ENCODE measurements around the gene TBC1D8B. TPM values are rescaled to one million over a fixed set of nuclear protein-coding genes. Genes with fewer than 3 reads are reported as not detected.

TBC1D8B gene
- total RNA-seq, 1 donor from 2014 or later, result 7.4 TPM

DNA sequence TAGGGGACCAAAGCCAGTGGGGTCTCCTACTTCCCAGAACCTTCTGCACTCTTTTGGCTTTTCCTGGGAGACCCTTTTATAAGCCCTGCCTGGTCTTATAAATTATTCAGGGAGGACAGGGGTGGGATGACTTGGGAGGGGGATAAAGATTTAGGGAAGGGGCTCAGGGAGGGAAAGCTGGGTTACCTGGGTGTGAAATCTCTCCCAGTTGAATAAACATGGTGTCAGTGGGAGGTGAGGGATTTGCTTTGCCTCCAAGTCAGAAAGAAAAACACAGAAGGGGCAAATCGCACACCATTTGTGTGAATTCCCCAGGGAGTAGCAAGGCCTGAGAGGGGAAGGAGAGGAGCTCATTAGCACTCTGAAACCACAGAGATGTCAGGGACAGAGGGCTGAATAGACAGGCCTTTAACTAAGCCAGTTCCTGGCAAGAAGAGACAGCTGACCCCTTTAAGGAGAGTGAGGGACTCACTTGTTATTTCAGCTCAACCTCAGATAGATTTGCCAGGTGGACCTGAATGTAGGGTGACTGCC lies 100.9 kb downstream of the TBC1D8B start, which contains the start of gene RIPPLY1:
RIPPLY1 (minus strand) TSS at position 51 of the 534 bp plus-strand sequence. CDS start 54 bp downstream, outside the sequence.
- DNase-seq (no peak), ATAC-seq (no peak)
- Histone ChIP-seq H3K27ac (no peak within 1 kb of the TSS), H3K4me1 (no peaks in the 10 kb centered on the region), H3K36me3 (no peaks in the 10 kb centered on the region), H3K4me3 (no peak within 1 kb of the TSS), H3K27me3 (ENCODE audit: low read depth) (no peaks in the 10 kb centered on the region), H3K9me3 (no peaks in the 10 kb centered on the region)
- intact Hi-C loops (cut with DNase I), result no loop called here
- no peak for TF ChIP-seq CTCF (IDR thresholded peaks at IDR 0.05)

DNA sequence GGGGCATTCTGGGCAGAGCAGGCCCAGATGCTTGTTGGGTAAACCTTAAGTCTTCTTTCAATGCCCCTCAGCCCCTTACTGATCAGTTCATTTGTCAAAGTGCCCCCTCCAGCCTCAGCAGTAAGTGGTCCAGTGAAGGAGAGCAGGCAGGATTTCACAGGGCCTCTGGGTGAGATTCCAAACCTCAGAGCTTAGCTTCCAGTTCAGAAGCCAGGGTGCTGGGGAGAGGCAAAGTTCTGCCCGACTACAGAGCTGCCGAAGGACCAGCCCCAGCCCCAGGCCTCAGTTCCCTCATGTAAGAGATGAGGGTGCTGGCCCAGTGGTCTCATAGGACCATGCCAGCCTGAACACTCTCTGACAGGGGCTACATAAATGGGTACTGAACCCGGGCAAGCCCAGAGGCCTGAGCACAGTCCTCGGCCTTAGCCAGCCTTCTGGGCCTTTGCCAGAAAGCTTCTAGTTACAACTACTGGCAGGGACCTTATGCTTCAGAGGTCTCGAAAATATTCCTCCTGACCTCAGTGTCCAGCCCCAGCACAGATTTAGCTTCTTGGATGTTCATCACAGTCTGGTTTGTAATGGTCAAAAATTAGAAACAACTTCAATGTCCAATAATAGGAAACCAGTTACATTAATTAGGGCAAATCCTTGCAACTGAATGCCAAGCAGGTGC lies 101.5 kb downstream of the TBC1D8B start:
- Histone ChIP-seq H3K4me1 (no peaks in the 10 kb centered on the region), H3K27me3 (ENCODE audit: low read depth) (no peaks in the 10 kb centered on the region), H3K9me3 (no peaks in the 10 kb centered on the region), H3K36me3 (no peaks in the 10 kb centered on the region), H3K4me3 (no peak overlapping the region), H3K27ac (no peak overlapping the region)
- no peak for TF ChIP-seq CTCF (IDR thresholded peaks at IDR 0.05)
- intact Hi-C loops (cut with DNase I), result no loop called here
- ATAC-seq (no peak), DNase-seq (no peak)

DNA sequence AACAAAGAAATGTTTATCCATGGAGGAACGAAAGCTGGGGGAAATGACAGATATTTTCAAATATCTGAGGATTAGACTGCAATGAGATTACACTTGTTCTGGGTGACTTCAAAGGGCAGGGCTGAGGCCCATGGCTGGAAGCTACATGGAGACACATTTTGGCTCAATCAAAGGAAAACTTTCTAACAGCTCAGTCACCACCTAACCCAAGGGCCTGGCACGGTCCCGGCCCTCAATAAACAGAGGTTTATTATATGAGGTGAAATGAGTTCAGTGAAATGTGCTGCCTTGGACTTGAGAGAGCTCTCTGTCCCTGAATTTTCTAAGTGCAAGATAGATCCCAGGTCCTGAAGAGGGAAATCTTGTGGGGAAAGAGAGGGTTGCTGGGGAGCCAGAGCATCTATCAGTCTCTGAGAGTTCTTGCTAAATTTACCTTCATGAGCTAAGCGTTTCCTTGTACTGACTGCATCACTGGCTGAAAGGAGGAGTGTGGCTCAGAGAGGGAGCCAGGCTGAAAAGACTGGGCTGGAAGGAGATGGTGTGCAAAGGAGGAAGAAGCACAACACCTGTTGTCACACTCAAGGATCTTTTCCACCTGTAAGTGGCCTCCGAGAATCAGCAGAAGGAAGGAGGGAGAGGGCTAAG lies 102.7 kb downstream of the TBC1D8B start:
- Histone ChIP-seq H3K4me3 (no peak overlapping the region), H3K27me3 (ENCODE audit: low read depth) (no peaks in the 10 kb centered on the region), H3K4me1 (no peaks in the 10 kb centered on the region), H3K27ac (no peak overlapping the region), H3K9me3 (no peaks in the 10 kb centered on the region), H3K36me3 (no peaks in the 10 kb centered on the region)
- no peak for TF ChIP-seq CTCF (IDR thresholded peaks at IDR 0.05)
- DNase-seq, result no peak
- intact Hi-C loops (cut with DNase I), result no loop called here
- ATAC-seq, result no peak

DNA sequence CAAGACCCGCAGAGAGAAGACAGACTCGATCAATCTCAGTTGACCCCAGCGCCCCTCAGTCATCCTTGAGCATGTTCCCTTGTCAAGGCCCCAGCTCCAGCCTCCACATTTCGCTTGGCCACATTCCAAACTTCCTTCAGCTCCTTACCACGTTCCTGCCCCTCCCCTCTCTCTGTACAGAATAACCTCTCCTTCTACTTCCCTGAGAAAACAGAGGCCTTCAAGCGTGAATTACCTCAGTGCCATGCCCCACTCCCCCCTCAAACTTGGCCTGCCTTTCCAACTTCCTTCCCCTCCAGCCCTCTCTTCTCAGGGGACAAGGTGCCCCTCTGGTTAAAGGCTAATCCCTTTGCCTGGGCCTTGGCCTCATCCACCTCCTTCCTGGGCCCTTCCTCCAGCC lies 103.9 kb downstream of the TBC1D8B start:
- H3K9me3 ChIP-seq, result no peaks in the 10 kb centered on the region
- intact Hi-C loops (cut with DNase I), result no loop called here
- H3K36me3 ChIP-seq, result no peaks in the 10 kb centered on the region
- no peak overlapping the region for H3K27ac ChIP-seq
- no peaks in the 10 kb centered on the region for H3K4me1 ChIP-seq
- H3K27me3 ChIP-seq (ENCODE audit: low read depth), result no peaks in the 10 kb centered on the region
- H3K4me3 ChIP-seq, result no peak overlapping the region
- ATAC-seq, result peak in 1 of 2 donors; percentile 28
- DNase-seq, result no peak
- TF ChIP-seq CTCF (IDR thresholded peaks at IDR 0.05), result no peak

- Histone ChIP-seq H3K9me3 (no peaks in the 10 kb centered on the region), H3K36me3 (no peaks in the 10 kb centered on the region), H3K4me3 (no peak overlapping the region), H3K4me1 (no peaks in the 10 kb centered on the region), H3K27ac (no peak overlapping the region), H3K27me3 (ENCODE audit: low read depth) (no peaks in the 10 kb centered on the region)
- no peak for ATAC-seq
- DNase-seq, result no peak
- intact Hi-C loops (cut with DNase I), result no loop called here
- TF ChIP-seq CTCF (IDR thresholded peaks at IDR 0.05), result no peak
Measured at GRCh38 chrX:106912864-106913263, 110.4 kb downstream of the TBC1D8B start.
